K562 (cell line): Measurements from ENCODE around the gene RBMS3. TPM values are rescaled to one million over a fixed set of nuclear protein-coding genes. Genes with fewer than 3 reads are reported as not detected.

Source experiments
- ATAC-seq: fragments of 200-7000 bp; cut with Tn5 transposase; 3 replicates; pipeline ENCODE4 v1.9.1; 2020; ENCODE audit warnings: moderate library complexity
- BruUV-seq: library from RNA; stranded (reverse); fragments of 400-500 nt; replicated peaks from 2 replicates; lab custom pipeline; 2021; lab: Mats Ljungman, UMichigan
- CTCF ChIA-PET: fragments of 300-600 bp; formaldehyde crosslinking; extraction: SDS; loops from one replicate; lab custom pipeline; 2021; ENCODE audit warnings: low intra/inter-chr PET ratio; lab: Yijun Ruan, JAX
- POLR2A ChIA-PET: fragments of 300-600, 350-650 bp; sonication (Branson Sonifier 250); formaldehyde crosslinking; extraction: SDS; loops from one replicate; lab custom pipeline; 2021; ENCODE audit warnings: antibody characterized with exemption, inconsistent platforms; lab: Yijun Ruan, JAX
- DNase-seq, 4 experiments: peaks; one replicate each; pipeline versions ENCODE4 v3.0.0 to v3.0.0-alpha.2; 2011 to 2018; ENCODE audit warnings: low spot score in 3 of 4, mixed read lengths in 3 of 4; ENCODE audit errors: extremely low read depth in 1 of 4
- FAIRE-seq: peaks from 2 replicates; lab custom pipeline; 2011; peaks lifted over from hg19 to GRCh38; lab: Jason Lieb, UNC
- H2AFZ ChIP-seq: 2 replicates; pipeline ENCODE4 v1.6.0; 2011; ENCODE audit warnings: low read depth, low read length, control low read depth, inconsistent platforms
- H3K27ac ChIP-seq: fragments of 200-600 bp; 3 replicates; pipeline ENCODE4 v1.8.0; 2011; ENCODE audit warnings: low read depth, mild to moderate bottlenecking, control low read depth, inconsistent platforms, low read length, moderate library complexity, mixed read lengths; ENCODE audit errors: extremely low read depth
- H3K27me3 ChIP-seq, 2 experiments: fragments of 300-600 bp in 1 of 2; 2 replicates in 1 of 2; 3 replicates in 1 of 2; pipeline versions ENCODE4 v1.6.0 to v1.8.0; 2011; ENCODE audit warnings: inconsistent platforms in 2 of 2, low read length in 2 of 2, mild to moderate bottlenecking in 1 of 2, mixed read lengths in 1 of 2, moderate library complexity in 1 of 2; ENCODE audit not compliant: control insufficient read depth in 2 of 2, insufficient read depth in 2 of 2
- H3K36me3 ChIP-seq: fragments of 300-600 bp; 3 replicates; pipeline ENCODE4 v1.8.0; 2011; ENCODE audit warnings: mild to moderate bottlenecking, low read length, inconsistent platforms; ENCODE audit not compliant: control insufficient read depth, insufficient read depth
- H3K4me1 ChIP-seq, 2 experiments: fragments of 200-600 bp in 1 of 2; replicated peaks in 1 of 2; 2 replicates in 1 of 2; 3 replicates in 1 of 2; pipeline versions ENCODE4 v1.5.1 to v1.8.0; 2011; ENCODE audit warnings: inconsistent platforms in 2 of 2, low read length in 2 of 2, mild to moderate bottlenecking in 1 of 2, mixed read lengths in 1 of 2, moderate library complexity in 1 of 2; ENCODE audit not compliant: control insufficient read depth in 2 of 2, insufficient read depth in 2 of 2
- H3K4me2 ChIP-seq: 2 replicates; pipeline ENCODE4 v1.6.1; 2011; ENCODE audit warnings: low read length, control low read depth, inconsistent platforms, mixed read lengths; ENCODE audit not compliant: insufficient read depth
- H3K4me3 ChIP-seq: fragments of 200-600 bp; sonication (generic), shearing (Covaris generic); 2 replicates; pipeline ENCODE4 v1.5.1; 2016; ENCODE audit warnings: control low read depth, inconsistent platforms
- H3K79me2 ChIP-seq: fragments of 200-600 bp; 3 replicates; pipeline ENCODE4 v1.8.0; 2011; ENCODE audit warnings: low read length, inconsistent platforms; ENCODE audit not compliant: control insufficient read depth, insufficient read depth
- H3K9ac ChIP-seq, 2 experiments: 2 replicates each; pipeline versions ENCODE4 v1.6.0 to v1.6.1; 2011; ENCODE audit warnings: low read depth in 2 of 2, low read length in 2 of 2, control low read depth in 1 of 2, inconsistent platforms in 1 of 2, mild to moderate bottlenecking in 1 of 2, mixed read lengths in 1 of 2; ENCODE audit not compliant: insufficient read depth in 1 of 2
- H3K9me1 ChIP-seq: one replicate; pipeline ENCODE4 v1.6.0; 2011; ENCODE audit warnings: inconsistent platforms, mild to moderate bottlenecking, low read length, moderate library complexity; ENCODE audit not compliant: control insufficient read depth, insufficient read depth
- H3K9me3 ChIP-seq: replicated peaks from 2 replicates; pipeline ENCODE4 v1.5.1; 2011; ENCODE audit warnings: low read depth, low read length, inconsistent platforms; ENCODE audit not compliant: control insufficient read depth, insufficient read depth
- H4K20me1 ChIP-seq: replicated peaks from 2 replicates; pipeline ENCODE4 v1.6.1; 2011; ENCODE audit warnings: low read length, inconsistent platforms, mixed read lengths; ENCODE audit not compliant: control insufficient read depth, insufficient read depth
- CBFB ChIP-seq: sonication (generic); formaldehyde crosslinking; IDR thresholded peaks from 2 replicates; pipeline ENCODE4 v1.4.0; 2020; ENCODE audit warnings: mild to moderate bottlenecking, missing genetic modification reagents
- FIP1L1 ChIP-seq: fragments of 200-400 bp; formaldehyde crosslinking; IDR thresholded peaks from 2 replicates; pipeline ENCODE4 v1.6.1; 2018; ENCODE audit warnings: mild to moderate bottlenecking, low read depth, low read length; ENCODE audit not compliant: poor library complexity, severe bottlenecking
- FOXA1 ChIP-seq: fragments of 450-650 bp; IDR thresholded peaks from 2 replicates; pipeline ENCODE4 v1.6.1; 2016; ENCODE audit warnings: mild to moderate bottlenecking, borderline replicate concordance
- HDGF ChIP-seq: fragments of 450-650 bp; IDR thresholded peaks from 2 replicates; pipeline ENCODE4 v1.6.1; 2016
- HNRNPUL1 ChIP-seq: fragments of 200-400 bp; formaldehyde crosslinking; IDR thresholded peaks from 2 replicates; pipeline ENCODE4 v1.6.1; 2017; ENCODE audit warnings: low read length
- NCOA6 ChIP-seq: fragments of 450-650 bp; IDR thresholded peaks from 2 replicates; pipeline ENCODE4 v1.6.1; 2017; ENCODE audit warnings: mild to moderate bottlenecking
- PCBP1 ChIP-seq: fragments of 200-400 bp; formaldehyde crosslinking; IDR thresholded peaks from 2 replicates; pipeline ENCODE4 v1.6.1; 2018; ENCODE audit warnings: mild to moderate bottlenecking, low read depth, low read length; ENCODE audit not compliant: poor library complexity, severe bottlenecking
- POLR2AphosphoS2 ChIP-seq: IDR thresholded peaks from 2 replicates; pipeline ENCODE4 v1.6.1; 2012; ENCODE audit warnings: low read length, improper control_type of control experiment
- TAF9B ChIP-seq: fragments of 450-650 bp; IDR thresholded peaks from 2 replicates; pipeline ENCODE4 v1.6.1; 2018; ENCODE audit warnings: mild to moderate bottlenecking; ENCODE audit not compliant: partially characterized antibody
- THRAP3 ChIP-seq: fragments of 450-650 bp; IDR thresholded peaks from 2 replicates; pipeline ENCODE4 v1.6.1; 2016; ENCODE audit warnings: mild to moderate bottlenecking, inconsistent platforms, borderline replicate concordance
- ZKSCAN3 ChIP-seq: fragments of 250-450 bp; sonication (Bioruptor Pico); IDR thresholded peaks from 2 replicates; pipeline ENCODE4 v1.4.0; 2020
- ZNF354B ChIP-seq: fragments of 250-450 bp; sonication (Bioruptor Pico); IDR thresholded peaks from 2 replicates; pipeline ENCODE4 v1.4.0; 2020
- WGBS: fragments of 100-300 bp; shearing (Covaris generic); methylation state at CpG from one replicate; pipeline ENCODE4 v1.1.6; 2016; ENCODE audit warnings: low coverage, mixed read lengths; ENCODE audit not compliant: insufficient coverage; ENCODE audit errors: missing lambda C conversion rate; 5-methylcytosine and 5-hydroxymethylcytosine counted together
- in situ Hi-C: fragments of 300-500 bp; cut with MboI; formaldehyde crosslinking; loops from 4 replicates; pipeline ENCODE4 v1.15.0; 2018; ENCODE audit warnings: inconsistent platforms, mixed read lengths
- intact Hi-C: fragments of 100-400 bp; cut with micrococcal nuclease; formaldehyde crosslinking; loops from 2 replicates; pipeline ENCODE4 v1.14.2; 2022
- polyA plus RNA-seq, 8 experiments: library from polyadenylated mRNA; depleted of rRNA in 4 of 8; stranded (reverse) in 5 of 8; unstranded in 3 of 8; fragments of >200 nt; fragmentation: Nextera tagmentation in 2 of 8; fragmentation: Illumina TruSeq in 1 of 8; extraction: Ambion mirVana in 2 of 8; extraction: Trizol in 1 of 8; gene quantifications; 2 replicates each; pipeline versions ENCODE4 v1.2.1 to v1.2.3, GENCODE V29; 2011 to 2014; ENCODE audit warnings: inconsistent platforms in 1 of 8, missing spikeins in 1 of 8
- total RNA-seq, 7 experiments: library from RNA; depleted of rRNA in 6 of 7; stranded (reverse); fragments of >200 nt in 6 of 7; fragmentation: Illumina TruSeq in 2 of 7; extraction: Trizol in 2 of 7; gene quantifications; 2 replicates each; pipeline versions ENCODE4 v1.2.1 to v1.2.3, GENCODE V29; 2011 to 2021; ENCODE audit warnings: low replicate concordance in 1 of 7

RBMS3 gene
- total and polyA plus RNA-seq, 9 of the 15 experiments (the other 6 are each of a cell fraction or from before 2014, with no cell fraction given): 0.20 TPM; not detected in 8

DNA sequence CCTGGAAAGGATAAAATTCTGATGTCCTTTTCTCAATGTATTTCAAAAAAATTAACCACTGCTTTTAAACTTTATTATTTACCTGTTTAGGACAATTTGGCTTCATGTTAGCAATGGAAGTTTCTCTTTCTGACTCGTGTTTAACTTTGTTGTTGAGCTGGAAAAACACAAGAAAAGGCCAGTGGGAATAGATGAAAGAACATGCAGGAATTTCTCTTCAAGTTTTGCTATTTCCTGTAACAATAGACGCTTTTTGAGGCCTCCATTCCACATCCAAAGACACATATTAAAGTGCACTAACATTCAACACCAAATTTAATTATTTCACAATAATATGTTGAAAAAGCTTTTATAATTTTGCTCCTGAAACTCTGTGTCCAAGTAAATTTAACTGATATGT, 9.7 kb downstream of the RBMS3 start:
- no peaks in the 10 kb centered on the region for H4K20me1 ChIP-seq
- no peaks in the 10 kb centered on the region for H3K9me3 ChIP-seq
- no peak overlapping the region for H3K4me2 ChIP-seq
- H3K4me3 ChIP-seq: no peak overlapping the region
- no TSS peak for BruUV-seq
- TF ChIP-seq FIP1L1: no peak
- TF ChIP-seq CBFB: no peak
- no peak for TF ChIP-seq THRAP3
- TF ChIP-seq HDGF: no peak
- TF ChIP-seq ZNF354B (CRISPR knock-in tag): no peak
- no peak for TF ChIP-seq POLR2AphosphoS2
- no peak for TF ChIP-seq PCBP1
- no peak for TF ChIP-seq HNRNPUL1
- TF ChIP-seq ZKSCAN3: no peak
- TF ChIP-seq NCOA6: no peak
- TF ChIP-seq FOXA1: no peak
- TF ChIP-seq TAF9B: no peak
- no peak overlapping the region for H2AFZ ChIP-seq
- no peaks in the 10 kb centered on the region for H3K27me3 ChIP-seq
- no peaks in the 10 kb centered on the region for H3K9me1 ChIP-seq
- intact Hi-C loops (no loop called here), in situ Hi-C loops (no loop called here)
- 0% methylated on average over 2 of the region's 2 CpGs for WGBS
- no peaks in the 10 kb centered on the region for H3K4me1 ChIP-seq
- H3K79me2 ChIP-seq: no peaks in the 10 kb centered on the region
- FAIRE-seq (peak; percentile 32), ATAC-seq (no peak), DNase-seq (no peak)
- H3K36me3 ChIP-seq: no peaks in the 10 kb centered on the region
- ChIA-PET CTCF (no interaction called here), POLR2A (no interaction called here)
- H3K9ac ChIP-seq: no peak overlapping the region
- no peak overlapping the region for H3K27ac ChIP-seq
